ENCODE data around the gene UVRAG.
"Not testable (repeated sequence)": the region's sequence is repeated elsewhere in the genome, so short reads cannot be mapped to it uniquely, and the experiment has no call there.

The UVRAG gene

DNA sequence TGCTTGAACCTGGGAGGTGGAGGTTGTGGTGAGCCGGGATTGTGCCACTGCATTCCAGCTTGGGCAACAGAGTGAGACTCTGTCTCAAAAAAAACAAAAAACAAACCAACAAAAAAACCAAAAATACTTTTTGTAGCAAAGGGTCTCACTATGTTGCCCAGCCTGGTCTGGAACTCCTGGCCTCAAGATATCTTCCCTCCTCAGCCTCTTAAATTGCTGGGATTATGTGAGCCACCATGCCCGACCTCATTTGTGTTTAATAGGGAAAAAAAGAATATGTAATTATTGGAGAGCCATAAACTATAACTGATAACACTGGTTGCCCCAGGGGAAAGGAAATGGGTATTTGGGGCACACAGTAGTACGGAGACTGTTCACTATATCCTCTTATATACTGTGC, 19.7 kb downstream of the UVRAG start:
- no peak for DNase-seq (ENCODE audit: extremely low read depth in 1 of 2, low read depth in 1 of 2)

DNA sequence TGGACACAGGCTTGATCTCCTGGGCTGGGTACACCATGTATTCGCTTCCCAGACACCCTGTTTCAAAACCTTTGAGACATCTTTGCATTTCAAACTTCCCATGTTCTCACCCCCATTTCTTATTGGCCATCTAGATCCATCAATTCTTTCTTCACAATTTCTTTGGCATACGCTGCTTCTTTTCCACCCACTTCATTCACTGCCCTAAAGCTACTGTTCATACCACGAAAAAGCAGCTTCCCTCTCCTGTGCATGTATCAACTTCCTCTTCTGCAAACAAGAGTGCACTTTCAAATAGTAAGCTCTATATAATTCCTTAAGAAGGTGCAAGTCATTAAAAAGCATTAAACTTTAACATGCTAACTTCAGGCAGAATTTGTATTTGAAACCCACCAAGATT, 21.4 kb downstream of the UVRAG start:
- no peak for DNase-seq (ENCODE audit: extremely low read depth in 1 of 2, low read depth in 1 of 2)

GRCh38 chr11:75839851-75840250, 24.8 kb downstream of the UVRAG start:
- no peak for DNase-seq (ENCODE audit: extremely low read depth in 1 of 2, low read depth in 1 of 2)

- no peak for DNase-seq (ENCODE audit: extremely low read depth in 1 of 2, low read depth in 1 of 2)
Observed at GRCh38 chr11:75840522-75840921, 25.5 kb downstream of the UVRAG start.

GRCh38 chr11:75841739-75842138, 26.7 kb downstream of the UVRAG start:
- DNase-seq (ENCODE audit: extremely low read depth in 1 of 2, low read depth in 1 of 2), result no peak

GRCh38 chr11:75845324-75845723, 30.3 kb downstream of the UVRAG start:
- no peak for DNase-seq (ENCODE audit: extremely low read depth in 1 of 2, low read depth in 1 of 2)

DNA sequence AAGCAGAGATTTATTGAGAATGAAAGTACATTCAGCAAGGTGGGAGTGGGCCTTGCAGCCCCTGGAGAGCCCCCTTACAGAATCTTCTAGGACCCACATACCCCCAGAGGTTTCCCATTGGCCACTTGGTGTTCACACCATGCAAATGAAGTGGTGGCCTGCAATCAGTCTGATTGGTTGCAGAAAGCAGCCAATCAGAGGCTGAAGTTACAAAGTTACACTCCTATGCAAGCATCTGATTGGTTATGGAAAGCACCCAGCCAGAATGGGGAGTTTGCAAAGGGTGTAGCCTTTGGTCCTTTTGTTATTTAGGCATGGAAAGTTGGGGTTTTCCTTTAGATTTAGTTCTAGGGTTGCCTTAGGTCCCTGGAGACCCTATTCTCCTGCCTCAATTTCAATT, 34.9 kb downstream of the UVRAG start:
- DNase-seq (ENCODE audit: extremely low read depth in 1 of 2, low read depth in 1 of 2), result no peak

DNA sequence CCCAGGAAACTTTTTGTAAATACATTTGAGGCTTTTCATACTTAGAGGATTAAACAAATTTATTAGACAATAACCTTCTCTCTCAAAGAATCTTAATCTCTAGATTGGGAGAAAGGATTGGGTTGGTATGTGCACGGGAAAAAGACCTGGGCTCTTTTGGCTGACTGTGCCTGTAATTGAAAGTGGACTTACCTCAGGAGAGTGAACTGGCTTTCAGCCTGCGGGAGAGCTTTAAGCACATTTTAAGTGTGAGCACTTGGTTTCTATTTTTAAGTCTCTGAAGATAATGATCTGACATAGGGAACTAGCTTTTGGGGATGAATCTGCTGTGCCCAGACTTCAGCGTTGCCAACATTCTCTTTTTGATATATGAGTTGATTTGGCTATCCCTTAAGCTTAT, 35.8 kb downstream of the UVRAG start:
- DNase-seq (ENCODE audit: extremely low read depth in 1 of 2, low read depth in 1 of 2), result no peak

DNA sequence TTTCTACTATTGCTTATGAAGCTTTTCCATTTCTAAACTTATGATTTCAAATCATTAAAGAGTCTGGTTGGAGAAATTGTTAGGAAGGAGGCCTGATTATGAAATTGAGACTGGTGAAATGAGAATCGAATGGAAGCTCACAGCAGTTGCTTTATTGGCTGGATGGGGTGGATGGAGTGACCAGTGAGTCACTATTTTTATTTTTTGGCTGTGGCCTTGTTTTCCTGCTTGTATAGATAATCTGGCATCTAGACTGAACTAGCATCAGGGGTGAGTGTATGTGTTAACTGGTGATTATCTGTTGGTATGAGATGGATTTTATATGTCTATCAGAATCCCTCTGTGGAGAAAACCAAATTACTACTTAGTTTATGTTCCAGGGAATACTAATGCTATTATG, 36.2 kb downstream of the UVRAG start:
- DNase-seq (ENCODE audit: extremely low read depth in 1 of 2, low read depth in 1 of 2), result no peak

DNA sequence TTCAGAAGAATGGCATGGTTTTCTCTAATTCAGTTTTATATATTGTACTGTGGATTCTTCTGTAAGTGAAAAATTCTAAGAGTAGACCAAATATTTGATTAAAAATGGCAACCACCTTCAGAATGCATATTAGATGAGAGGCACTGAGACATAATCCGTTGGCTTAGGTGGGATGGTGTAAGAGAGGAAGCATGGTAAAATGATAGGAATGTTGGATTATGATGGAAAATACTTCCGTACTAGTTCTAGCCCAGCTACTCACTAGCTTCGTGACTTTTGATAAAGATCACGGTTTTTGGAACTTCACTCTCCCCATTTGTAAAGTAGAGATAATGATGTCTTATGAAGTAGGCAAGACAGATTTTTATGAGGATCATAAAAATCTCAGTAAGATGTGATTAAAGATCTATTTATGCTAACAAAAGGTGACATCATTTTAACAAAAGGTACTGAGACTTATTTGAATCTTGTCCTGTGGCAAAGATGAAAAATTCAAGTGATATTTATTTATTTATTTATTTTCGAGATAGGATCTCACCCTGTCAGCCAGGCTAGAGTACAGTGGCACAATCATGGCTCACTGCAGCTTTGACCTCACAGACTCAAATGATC, 37.5 kb downstream of the UVRAG start:
- DNase-seq (ENCODE audit: extremely low read depth in 1 of 2, low read depth in 1 of 2), result no peak

DNA sequence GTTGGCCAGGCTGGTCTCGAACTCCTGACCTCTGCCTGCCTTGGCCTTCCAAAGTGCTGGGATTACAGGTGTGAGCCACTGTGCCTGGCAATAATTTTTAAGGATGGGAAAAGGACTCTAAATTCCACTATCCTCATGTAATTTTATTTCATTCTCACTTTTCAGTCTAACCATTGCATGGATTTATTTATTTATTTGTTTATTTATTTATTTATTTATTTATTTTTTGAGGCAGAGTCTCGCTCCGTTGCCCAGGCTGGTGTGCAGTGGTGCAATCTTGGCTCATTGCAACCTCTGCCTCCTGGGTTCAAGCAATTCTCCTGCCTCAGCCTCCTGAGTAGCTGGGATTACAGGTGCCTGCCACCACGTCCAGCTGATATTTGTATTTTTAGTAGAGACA, 38.6 kb downstream of the UVRAG start:
- not testable (repeated sequence) for DNase-seq (ENCODE audit: extremely low read depth in 1 of 2, low read depth in 1 of 2)

GRCh38 chr11:75853971-75854370, 39.0 kb downstream of the UVRAG start:
- DNase-seq (ENCODE audit: extremely low read depth in 1 of 2, low read depth in 1 of 2), result no peak

- no peak for DNase-seq (ENCODE audit: extremely low read depth in 1 of 2, low read depth in 1 of 2)
Observed at GRCh38 chr11:75855206-75855605, 40.2 kb downstream of the UVRAG start.

DNA sequence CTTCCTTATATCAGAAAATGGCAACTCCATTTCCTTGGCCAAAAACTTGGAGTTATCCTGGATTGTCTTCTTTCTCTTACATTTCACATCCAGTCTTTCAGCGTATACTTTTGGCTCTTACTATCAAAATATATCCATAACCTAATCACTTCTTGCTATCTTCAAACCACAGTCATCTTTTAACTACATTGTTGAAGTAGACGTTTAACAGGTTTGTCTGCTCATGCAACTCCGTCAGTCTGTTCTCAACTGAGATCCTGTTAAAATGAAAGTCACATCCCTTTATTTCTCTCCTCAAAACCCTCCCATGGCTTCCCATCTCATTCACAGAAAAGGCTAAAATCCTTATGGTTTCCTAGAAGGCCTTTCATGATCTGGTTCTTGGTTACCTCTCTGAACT, 41.9 kb downstream of the UVRAG start:
- no peak for DNase-seq (ENCODE audit: extremely low read depth in 1 of 2, low read depth in 1 of 2)

DNA sequence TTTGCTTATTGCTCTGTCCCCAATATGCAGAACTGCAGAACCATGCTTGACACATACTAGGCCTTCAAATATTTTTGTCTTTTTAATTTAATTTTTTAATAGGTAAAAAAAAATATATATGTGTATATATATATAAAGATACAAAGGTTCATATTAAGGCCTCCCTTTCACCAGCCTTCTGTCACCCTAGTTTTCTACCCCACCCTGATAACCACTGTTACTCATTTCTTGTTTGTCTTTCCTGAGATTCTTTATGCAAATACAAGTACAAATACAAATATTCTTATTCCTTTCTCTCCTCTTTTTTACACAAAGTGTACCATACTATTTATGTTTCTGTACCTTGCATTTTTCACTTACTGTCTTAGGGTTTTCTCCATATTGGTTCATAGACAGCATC, 43.0 kb downstream of the UVRAG start:
- DNase-seq (ENCODE audit: extremely low read depth in 1 of 2, low read depth in 1 of 2), result no peak

GRCh38 chr11:75858613-75859012, 43.6 kb downstream of the UVRAG start:
- no peak for DNase-seq (ENCODE audit: extremely low read depth in 1 of 2, low read depth in 1 of 2)

DNA sequence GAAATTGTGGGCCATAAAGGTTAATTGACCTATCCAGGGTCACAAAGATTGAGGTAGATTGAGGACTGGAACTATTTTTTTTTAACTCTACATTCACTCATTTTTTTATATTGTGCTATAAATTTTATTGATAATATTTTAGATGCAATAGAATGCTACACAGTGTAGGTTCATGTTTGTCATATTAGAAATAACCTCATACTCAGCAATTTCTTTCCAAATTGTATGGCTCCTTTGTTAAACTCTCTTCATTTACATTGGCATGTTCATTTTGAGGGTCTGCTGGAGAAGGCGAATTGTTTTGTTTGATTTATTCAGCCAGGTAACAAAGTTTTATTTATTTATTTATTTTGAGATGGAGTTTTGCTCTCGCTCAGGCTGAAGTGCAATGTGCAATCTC, 44.6 kb downstream of the UVRAG start:
- no peak for DNase-seq (ENCODE audit: extremely low read depth in 1 of 2, low read depth in 1 of 2)

DNA sequence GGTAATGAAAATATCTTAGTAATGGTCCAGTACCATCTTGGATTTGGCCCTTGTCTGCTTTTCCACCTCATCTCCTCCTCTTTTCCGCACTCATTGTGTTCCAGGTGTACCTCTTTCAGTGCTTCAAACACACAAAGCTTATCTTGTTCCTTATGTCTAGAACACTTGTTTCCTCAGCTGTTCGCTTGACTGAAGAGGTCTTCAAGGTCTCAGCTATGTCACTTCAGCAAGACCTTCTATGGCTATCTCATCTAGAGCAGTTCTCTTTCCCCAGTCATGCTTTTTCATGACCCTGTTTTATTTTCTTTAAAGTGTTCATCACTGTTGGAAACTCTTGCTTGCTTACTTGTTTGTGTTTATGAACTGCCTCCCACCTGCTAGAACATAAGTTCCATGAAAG, 47.4 kb downstream of the UVRAG start:
- no peak for DNase-seq (ENCODE audit: extremely low read depth in 1 of 2, low read depth in 1 of 2)

GRCh38 chr11:75867778-75868374, 52.9 kb downstream of the UVRAG start:
- DNase-seq (ENCODE audit: extremely low read depth in 1 of 2, low read depth in 1 of 2), result peak; percentile 11

DNA sequence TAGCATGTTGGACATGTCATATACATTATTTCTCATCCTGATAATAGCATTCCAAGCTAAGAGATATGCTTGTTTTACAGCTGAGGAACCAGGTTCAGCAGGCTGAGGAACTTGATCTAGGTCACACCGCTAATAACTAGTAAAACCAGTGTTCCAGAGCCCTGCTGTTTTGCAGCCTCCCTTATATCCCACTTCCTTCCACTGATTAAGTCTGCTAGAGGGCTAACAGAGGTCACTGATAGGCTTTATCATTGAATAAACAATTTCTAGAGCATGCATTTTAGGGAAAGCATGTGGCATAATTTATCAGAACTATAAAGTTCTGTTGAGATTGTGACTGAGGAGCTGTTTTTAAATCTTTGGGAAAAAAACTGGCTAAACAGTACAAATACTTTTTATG, 54.0 kb downstream of the UVRAG start:
- DNase-seq (ENCODE audit: extremely low read depth in 1 of 2, low read depth in 1 of 2), result no peak

DNA sequence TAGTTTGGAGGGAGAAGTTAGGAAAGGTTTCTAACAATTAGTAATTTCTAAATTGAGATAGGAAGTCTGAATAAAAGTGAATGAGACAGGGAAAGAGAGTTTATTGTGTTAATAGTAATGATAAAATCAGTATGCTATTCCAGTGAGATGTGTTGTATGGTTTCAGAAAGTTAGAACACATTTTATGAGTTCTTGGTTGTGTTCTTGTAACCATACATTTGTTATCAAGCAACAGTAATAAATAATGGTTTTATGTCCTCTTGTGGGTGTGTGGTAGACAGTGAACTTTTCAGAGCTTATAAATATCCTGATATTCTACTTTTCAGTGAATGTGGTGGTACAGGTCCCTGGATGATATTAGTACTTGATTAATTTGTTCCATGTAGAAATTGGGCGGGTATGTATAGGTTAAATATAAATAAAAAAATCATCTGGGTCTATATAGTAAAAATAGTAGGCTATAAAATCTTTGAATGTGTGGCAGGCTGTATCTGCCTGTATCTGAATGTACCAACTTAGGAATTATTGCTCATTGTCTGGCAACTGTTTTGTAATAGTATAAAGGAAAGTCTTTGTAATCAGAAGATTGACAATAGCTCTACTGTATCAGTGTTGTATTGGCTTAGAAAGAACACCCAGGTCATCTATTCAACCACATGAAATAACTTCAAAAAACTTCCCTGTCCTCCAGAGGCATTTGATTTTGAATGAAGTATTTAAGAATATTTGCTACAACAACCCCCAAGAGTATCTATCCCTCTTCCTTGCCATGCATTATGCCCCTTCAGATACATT, 54.8 kb downstream of the UVRAG start:
- DNase-seq (ENCODE audit: extremely low read depth in 1 of 2, low read depth in 1 of 2), result no peak

GRCh38 chr11:75872887-75873416, 57.9 kb downstream of the UVRAG start:
- no peak for DNase-seq (ENCODE audit: extremely low read depth in 1 of 2, low read depth in 1 of 2)

All from activated CD8-positive, alpha-beta memory T cell treated with anti-CD3 and anti-CD28 coated beads for 1 hour (primary cell).